HG02678 (cell line): Measurements from ENCODE around the gene HIC1.

ENCODE experiments used
- ATAC-seq: cut with Tn5 transposase; IDR thresholded peaks from one replicate; pipeline ENCODE4 v1.9.1; 2021; ENCODE audit warnings: mild to moderate bottlenecking, moderate library complexity; ENCODE audit not compliant: unreplicated experiment

Gene HIC1

GRCh38 chr17:2058586-2059546 is 4.0 kb downstream of the HIC1 start:
- peak; percentile 23 for ATAC-seq

DNA sequence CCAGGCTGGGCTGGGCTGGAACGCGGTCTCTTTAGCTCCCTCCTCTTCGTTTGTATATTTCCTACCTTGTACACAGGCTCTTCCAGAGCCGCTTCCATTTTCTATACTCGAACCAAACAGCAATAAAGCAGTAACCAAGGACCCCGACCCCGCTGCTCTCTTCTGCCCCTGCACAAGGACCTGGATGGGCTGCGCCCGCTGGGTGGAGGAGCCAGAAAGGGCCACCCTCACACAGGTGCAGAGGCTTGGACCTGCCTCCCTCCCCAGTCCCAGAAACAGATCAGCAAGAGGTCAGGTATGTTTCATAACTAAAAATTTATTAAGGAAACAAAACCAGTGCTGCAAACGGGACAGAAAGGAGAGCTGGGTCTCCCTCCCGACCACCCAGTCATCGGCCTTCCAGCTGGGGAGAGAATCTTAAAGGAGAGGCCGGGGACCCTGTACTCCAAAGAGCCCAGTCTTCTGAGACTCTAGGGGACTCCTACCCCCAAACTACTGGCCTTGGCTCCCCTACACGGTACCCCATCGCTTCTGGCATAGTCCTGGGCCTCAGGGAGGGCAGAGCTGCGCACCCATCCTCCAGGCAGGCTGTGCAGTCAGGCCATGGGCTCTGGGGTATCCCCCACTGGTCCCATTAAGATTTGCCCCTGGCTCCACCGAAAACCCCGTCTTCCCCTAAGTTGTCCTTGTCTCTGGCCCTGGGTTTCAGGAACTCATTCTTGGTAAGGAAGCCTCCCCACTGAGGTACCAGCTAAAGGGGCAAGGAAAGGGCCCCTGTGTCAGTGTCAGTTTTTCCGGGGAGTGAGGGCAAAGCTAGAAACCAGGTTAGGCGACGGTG is 4.9 kb downstream of the HIC1 start:
- no peak for ATAC-seq

DNA sequence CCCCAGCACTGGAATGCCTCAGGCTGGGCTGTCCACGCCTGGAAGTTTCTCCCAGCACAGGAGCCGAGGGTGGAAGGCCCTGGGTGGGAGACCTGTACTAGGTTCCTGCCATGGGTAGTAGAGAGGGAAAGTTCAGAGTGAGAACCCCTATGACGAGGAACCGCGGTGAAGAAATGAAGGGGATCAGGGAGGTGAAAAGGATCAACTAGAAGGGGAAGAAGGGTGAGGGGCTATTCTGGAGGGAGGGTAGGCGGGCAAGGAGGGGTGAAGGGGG is 5.4 kb downstream of the HIC1 start:
- no peak for ATAC-seq

- ATAC-seq: no peak
These were observed 6.0 kb downstream of the HIC1 start for GRCh38 chr17:2060681-2061440.

- no peak for ATAC-seq
These were observed 6.6 kb downstream of the HIC1 start for GRCh38 chr17:2061441-2061958.

DNA sequence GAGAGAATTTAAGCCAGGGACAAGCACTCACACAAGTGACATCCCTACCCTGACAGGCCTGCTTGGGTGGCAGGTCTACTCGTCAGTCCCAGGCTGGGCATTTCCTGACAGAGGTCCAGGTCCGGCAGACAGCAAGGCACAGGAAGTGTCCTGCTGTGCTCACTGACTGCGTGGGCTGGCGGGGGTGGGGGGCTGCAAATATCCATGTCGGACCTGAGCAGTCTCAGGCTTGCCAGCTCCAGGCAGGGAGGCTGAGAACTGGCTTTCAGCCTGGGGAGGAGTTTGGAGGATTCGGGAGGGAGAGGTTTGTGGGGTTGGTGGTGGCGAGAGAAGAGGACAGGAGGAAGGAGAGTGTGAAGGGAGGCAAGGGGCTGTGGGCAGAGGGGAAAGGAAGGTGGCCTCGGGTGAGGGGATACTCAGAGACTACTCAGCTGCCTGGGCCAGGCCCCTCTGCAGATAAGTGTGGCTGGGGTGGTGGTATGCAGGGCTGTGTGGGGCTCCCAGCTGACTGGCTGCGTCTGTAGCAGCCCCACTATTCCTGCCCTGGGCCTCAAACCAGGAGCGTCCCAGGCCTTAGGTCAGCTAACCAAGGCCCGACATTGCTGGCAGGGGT is 7.8 kb downstream of the HIC1 start:
- no peak for ATAC-seq

DNA sequence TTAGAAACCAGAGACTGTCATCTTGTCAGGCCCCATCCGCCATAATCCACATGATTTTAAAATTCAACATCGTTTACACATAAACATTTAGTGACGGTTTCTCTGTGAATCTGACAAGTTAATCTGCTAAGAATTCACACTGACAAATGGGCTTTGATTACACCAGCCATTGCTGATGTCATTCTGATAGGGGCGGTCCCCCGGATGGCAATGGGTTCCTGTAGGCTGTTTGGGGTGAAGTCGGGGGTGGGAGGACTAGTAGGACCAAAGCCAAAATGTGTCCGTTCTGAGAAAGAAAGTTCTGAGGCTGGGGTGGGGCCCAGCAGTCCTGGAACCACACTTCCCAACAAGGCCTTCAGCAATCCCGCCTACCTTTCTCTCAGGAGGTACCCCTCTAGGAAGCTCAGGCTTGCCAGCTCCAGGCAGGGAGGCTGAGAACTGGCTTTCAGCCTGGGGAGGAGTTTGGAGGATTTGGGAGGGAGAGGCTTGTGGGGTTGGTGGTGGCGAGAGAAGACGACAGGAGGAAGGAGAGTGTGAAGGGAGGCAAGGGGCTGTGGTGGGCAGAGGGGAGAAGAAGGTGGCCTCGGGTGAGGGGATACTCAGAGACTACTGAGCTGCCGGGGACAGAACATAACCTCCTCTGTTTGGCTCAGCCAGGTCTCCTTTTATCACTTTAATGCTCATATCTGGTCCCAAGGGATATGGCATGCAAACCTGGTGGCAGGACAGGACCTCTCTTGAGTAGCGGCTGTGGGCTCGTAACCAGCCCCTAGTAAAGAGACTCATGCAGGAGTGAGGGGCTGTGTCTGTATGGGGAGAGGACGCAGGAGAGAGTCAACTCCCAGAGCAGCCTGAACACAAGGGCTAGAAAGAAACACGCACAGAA is 8.6 kb downstream of the HIC1 start:
- ATAC-seq: no peak

DNA sequence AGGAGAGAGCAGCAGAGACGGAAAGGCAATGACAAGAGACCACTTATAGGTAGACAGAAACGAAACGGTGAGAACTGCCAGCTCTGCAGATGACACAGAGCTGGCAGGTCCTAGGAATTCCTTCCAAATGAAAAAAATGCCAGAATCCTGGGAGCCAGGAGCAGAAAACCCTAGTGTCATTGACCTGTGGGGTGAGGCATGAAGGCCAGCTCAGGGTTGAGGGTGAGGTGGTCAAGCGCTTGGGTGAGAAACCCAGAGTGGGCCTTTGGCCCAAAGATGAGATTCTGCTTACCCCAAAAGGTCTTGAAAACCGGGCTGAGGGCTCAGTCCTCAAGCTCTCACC is 9.2 kb downstream of the HIC1 start:
- ATAC-seq: no peak

DNA sequence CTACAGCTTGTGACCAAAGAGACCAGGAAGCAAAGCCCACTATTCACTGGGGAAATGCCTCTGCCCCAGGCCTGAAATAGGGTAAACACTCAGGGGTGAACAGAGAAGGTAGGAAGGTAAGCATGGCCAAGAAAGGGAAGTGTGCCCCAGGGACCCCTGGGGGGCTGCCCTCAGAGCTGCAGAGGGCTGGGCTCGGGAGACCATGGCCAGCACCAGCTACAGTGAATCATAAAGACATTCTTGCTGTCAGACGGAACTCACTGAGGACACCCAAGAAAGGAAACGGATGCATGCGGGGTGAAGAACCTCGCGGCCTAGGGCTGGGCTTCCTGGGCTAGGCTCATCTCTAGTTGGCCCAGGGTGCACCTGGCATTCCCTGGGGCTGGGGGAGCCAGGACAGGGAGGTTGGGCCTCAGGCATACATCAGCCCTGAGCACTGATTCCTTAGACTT is 9.6 kb downstream of the HIC1 start:
- no peak for ATAC-seq

DNA sequence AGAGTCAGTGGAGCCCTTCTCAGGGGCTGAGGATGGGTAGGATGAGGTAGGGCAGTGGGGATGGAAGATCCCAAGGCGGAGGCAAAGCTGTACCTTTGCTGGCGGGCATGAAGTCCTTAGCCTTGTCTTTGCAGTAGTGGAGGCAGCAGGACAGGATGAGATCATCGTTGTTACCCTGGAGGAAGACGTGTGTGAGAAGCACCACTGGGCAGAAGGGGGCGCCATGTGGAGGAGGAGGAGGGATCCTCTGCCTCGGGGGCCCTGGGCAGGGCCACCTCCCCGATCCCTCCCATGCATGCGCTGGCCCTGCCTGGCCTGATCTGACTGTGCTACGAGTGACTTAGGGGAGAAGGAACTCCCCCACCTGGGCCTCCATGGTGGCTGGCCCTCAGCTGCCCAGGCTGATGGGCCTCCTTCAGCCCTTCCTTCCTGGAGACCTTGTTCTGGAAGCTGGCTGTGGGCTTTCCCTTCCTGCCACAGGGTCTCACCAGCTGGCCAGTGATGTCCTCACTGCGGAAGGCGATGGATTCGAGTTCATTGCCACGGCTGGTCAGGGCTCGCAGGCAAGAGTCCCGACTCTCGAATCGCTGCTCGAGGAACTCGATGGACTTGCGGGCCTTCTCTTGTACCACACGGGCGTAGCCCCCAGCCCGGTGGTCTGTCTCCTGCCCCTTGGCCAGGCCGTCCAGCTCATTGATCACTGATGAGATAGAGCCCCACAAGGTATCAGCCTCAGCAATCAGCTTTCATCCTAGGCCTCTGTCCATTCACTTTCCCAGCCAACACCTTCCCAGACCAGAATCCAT is 10.3 kb downstream of the HIC1 start:
- no peak for ATAC-seq

DNA sequence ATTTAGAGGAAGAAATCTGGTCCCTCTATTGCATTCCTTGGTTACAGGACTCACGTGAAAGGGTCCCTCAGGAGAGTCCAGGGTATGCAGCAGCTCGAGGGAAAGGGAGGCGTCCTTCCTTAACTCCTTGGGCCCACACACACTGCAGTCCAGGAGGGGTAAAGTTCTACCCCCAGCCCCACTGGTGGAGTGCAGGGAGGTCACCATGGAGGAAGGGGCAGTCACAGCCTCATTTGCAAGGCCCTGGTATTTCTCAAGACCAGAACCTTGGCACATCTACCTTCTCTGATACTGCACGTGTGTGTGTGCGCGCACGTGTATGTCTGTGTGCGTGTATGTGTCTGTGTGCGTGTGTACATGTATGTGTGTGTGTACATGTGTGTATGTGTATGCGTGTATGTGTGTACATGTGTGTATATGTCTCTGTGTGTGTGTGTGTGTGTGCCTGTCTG is 11.1 kb downstream of the HIC1 start:
- ATAC-seq: no peak

DNA sequence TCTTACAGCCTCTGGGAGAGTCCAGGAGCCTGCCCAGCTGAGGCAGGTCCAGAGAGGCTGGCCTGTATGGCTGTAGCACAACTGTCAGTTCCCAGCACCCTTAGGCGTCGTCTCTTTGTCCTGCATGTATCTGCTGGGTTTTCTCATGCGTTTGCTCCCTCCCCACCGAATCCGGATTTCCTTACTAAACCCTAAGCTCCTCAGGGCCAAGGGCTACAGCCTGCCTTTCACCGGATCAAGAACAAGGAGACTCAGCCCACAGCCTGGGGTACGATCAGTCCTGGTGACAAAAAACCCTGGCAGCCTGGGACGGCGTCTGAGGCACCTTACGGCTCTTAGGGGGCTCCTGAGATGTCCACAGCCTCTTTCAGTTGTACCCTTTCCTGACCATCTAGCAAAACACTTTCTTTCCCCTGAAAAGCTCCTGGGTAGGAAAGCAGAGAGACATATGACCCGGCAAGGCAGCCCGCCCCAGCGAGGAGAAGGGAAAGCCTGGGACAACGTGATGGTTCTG is 12.2 kb downstream of the HIC1 start:
- no peak for ATAC-seq

- no peak for ATAC-seq
These were observed 12.7 kb downstream of the HIC1 start for GRCh38 chr17:2067608-2068024.

GRCh38 chr17:2068031-2068518 is 13.2 kb downstream of the HIC1 start:
- ATAC-seq: no peak

DNA sequence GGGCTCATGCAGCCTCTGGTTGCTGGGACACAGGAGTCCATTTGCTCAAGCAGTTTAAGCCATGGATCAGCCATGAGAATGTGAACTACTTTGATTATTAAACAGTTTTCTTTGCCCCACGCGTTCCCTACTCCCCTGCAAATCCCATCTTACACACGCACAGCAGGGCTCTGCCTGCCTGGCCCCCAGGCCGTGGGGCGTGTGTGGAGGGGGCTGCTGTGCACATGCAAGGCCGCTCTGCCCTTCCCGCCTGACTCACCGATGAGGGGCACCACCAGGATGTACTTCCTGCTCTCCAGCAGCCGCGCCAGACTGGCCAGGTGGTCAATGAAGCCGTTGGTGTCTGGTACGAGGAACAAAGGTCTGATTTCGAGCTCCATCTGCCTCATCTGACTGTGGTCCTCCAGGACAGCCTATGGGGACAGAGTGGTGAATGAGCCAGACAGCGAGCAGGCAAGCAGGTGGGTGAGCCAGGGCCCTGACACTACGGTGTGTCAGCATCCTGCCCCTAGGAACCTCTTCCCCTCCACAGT is 13.7 kb downstream of the HIC1 start:
- ATAC-seq: no peak

DNA sequence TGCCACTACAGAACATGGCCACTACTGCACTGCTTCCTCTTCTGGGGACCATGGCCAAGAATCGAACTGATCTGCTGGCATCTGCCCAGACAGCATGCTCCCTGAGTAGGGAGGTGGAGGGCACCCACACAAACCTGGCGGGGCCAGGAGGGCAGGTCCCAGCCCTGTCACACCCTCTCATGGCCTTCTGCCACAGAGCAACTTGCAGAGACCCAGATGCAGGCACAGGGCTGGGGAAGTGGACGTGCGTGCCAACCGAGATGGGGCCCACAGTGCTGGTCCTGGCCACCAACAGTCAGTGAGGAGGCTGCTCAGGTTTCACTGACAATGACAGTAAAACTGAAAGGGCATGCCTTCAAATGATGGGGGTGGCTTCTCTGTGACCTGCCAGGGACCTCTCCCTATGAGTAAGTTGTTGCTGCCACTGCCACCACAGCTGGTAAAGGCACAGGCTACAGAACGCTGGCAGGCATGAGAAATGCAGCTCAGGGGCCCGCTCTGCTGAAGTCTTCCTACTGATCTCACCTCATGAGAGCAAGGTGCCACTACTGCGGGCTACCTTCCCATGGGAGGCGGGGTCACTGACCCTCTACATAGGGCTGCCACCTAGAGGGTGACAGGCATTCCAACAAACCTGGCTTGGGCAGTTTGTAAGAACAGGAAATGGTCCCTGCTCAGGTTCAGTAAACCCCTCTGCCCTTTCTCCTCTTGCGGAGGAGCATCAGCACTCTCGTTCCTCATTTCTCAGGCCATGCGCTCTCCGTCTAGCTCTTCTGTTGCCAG is 15.5 kb downstream of the HIC1 start:
- peak; percentile 76 for ATAC-seq

GRCh38 chr17:2071024-2071385 is 16.1 kb downstream of the HIC1 start:
- no peak for ATAC-seq
